OCI-LY3 (cell line): ENCODE measurements around the gene CASQ2.

Source experiments
- EZH2phosphoT487 ChIP-seq: fragments of 200-600 bp; shearing (Covaris generic); IDR thresholded peaks from 2 replicates; pipeline ENCODE4 v1.6.1; 2018; ENCODE audit warnings: antibody characterized with exemption, mixed run types, low read depth
- TF ChIP-seq, protein P1 (sequence below): fragments of 200-600, 300-600 bp; sonication (generic); IDR thresholded peaks from 2 replicates; pipeline ENCODE4 v1.5.1; 2014; ENCODE audit warnings: antibody characterized with exemption, low read length, low read depth

GRCh38 chr1:115679141-115679611, 89.3 kb downstream of the CASQ2 start:
- TF ChIP-seq, protein P1, sequence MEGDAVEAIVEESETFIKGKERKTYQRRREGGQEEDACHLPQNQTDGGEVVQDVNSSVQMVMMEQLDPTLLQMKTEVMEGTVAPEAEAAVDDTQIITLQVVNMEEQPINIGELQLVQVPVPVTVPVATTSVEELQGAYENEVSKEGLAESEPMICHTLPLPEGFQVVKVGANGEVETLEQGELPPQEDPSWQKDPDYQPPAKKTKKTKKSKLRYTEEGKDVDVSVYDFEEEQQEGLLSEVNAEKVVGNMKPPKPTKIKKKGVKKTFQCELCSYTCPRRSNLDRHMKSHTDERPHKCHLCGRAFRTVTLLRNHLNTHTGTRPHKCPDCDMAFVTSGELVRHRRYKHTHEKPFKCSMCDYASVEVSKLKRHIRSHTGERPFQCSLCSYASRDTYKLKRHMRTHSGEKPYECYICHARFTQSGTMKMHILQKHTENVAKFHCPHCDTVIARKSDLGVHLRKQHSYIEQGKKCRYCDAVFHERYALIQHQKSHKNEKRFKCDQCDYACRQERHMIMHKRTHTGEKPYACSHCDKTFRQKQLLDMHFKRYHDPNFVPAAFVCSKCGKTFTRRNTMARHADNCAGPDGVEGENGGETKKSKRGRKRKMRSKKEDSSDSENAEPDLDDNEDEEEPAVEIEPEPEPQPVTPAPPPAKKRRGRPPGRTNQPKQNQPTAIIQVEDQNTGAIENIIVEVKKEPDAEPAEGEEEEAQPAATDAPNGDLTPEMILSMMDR, result no peak
- TF ChIP-seq EZH2phosphoT487, result no peak
